Tibial nerve (tissue), 4 donors: ENCODE data around the gene DZIP3. TPM values are rescaled to one million over a fixed set of nuclear protein-coding genes. Genes with fewer than 3 reads are reported as not detected.

Source experiments
- DNase-seq, 2 donors: peaks; one replicate each; pipeline ENCODE4 v3.0.0-alpha.2; 2019; ENCODE audit warnings: low spot score in 2 of 2
- H3K27ac ChIP-seq, 4 donors: fragments of 200-600 bp; sonication (generic) in 3 of 4; one replicate each; pipeline ENCODE4 v1.5.1; 2017 to 2019; ENCODE audit warnings: mild to moderate bottlenecking in 1 of 4
- H3K27me3 ChIP-seq, 2 donors: fragments of 200-600 bp; sonication (generic) in 1 of 2; one replicate each; pipeline versions ENCODE4 v1.5.1 to v1.6.0; 2017 to 2019
- H3K36me3 ChIP-seq, 3 donors: fragments of 200-600 bp; sonication (generic); one replicate each; pipeline ENCODE4 v1.5.1; 2018 to 2019
- H3K4me1 ChIP-seq, 4 donors: fragments of 200-600 bp; sonication (generic) in 3 of 4; one replicate each; pipeline ENCODE4 v1.5.1; 2017 to 2019
- H3K4me3 ChIP-seq, 4 donors: fragments of 200-600 bp; sonication (generic) in 3 of 4; one replicate each; pipeline ENCODE4 v1.5.1; 2017 to 2019; ENCODE audit warnings: mild to moderate bottlenecking in 1 of 4, moderate library complexity in 1 of 4
- H3K9me3 ChIP-seq, 4 donors: fragments of 200-600 bp; sonication (generic) in 3 of 4; one replicate each; pipeline ENCODE4 v1.5.1; 2017 to 2019
- CTCF ChIP-seq, 5 experiments: fragments of 200-600 bp in 3 of 5; fragments of 450-650 bp in 2 of 5; sonication (generic) in 3 of 5; IDR thresholded peaks; one replicate each; pipeline ENCODE4 v1.5.1; 2016 to 2019; ENCODE audit warnings: antibody characterized with exemption in 5 of 5, mild to moderate bottlenecking in 3 of 5, moderate library complexity in 2 of 5
- EP300 ChIP-seq, 2 donors: sonication (generic); formaldehyde crosslinking; IDR thresholded peaks; one replicate each; pipeline ENCODE4 v1.6.1; 2017; ENCODE audit warnings: antibody characterized with exemption in 2 of 2, mild to moderate bottlenecking in 1 of 2
- POLR2A ChIP-seq, 2 donors: fragments of 450-650 bp; IDR thresholded peaks; one replicate each; pipeline ENCODE4 v1.6.1; 2017; ENCODE audit warnings: antibody characterized with exemption in 2 of 2, mild to moderate bottlenecking in 2 of 2, moderate library complexity in 2 of 2
- WGBS, 2 donors: methylation state at CpG; one replicate each; pipeline ENCODE4 v1.1.5; 2018; 5-methylcytosine and 5-hydroxymethylcytosine counted together
- total RNA-seq, 4 donors: library from RNA; depleted of rRNA; stranded (reverse); fragments of >200 nt; gene quantifications; one replicate each; pipeline ENCODE4 v1.1.0, GENCODE V29; 2016

The DZIP3 gene
- total RNA-seq, 4 donors from 2014 or later = 7.5 to 12.0 (median 10.1) TPM

DNA sequence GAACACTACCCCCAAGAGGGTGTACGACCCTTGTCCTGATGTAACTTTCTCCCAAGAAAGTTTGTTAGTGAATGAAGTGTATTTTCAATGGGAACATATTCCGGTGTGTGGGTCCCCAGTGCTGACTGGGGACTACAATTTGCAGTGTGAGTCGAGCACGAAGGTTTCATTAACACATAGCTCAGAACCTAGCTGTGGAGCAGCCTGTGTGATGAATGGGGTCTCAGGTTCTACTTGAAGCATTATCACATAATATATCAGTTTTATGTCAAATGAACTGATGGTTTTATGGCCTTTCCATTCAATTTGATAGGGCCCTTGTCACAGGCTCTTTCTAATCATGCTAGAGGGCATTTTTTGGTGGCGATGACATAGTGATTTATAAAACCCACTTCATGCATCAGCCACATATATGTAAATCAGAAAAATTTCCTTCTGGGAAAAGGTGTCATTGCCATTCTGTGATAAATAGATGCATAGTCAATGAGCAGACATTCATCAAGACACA is 123.5 kb downstream of the DZIP3 start:
- no peak for DNase-seq
- H3K36me3 ChIP-seq = no peaks in the 10 kb centered on the region
- no peak for TF ChIP-seq CTCF (IDR thresholded peaks at IDR 0.05)
- no peak for TF ChIP-seq EP300 (IDR thresholded peaks at IDR 0.05)
- TF ChIP-seq POLR2A (IDR thresholded peaks at IDR 0.05) = no peak
- H3K27ac ChIP-seq = no peak overlapping the region
- H3K4me1 ChIP-seq = no peaks in the 10 kb centered on the region
- whole genome bisulfite sequencing, 2 donors = 70 to 78% methylated on average over 5 of the region's 5 CpGs
- H3K4me3 ChIP-seq = no peak overlapping the region
- H3K9me3 ChIP-seq = no peaks in the 10 kb centered on the region
- H3K27me3 ChIP-seq = no peaks in the 10 kb centered on the region

- no peak for TF ChIP-seq CTCF (IDR thresholded peaks at IDR 0.05)
- TF ChIP-seq POLR2A (IDR thresholded peaks at IDR 0.05) = no peak
- no peak for TF ChIP-seq EP300 (IDR thresholded peaks at IDR 0.05)
- no peak for DNase-seq
- 71 to 81% methylated on average over 3 of the region's 3 CpGs for WGBS, 2 donors
Measured at GRCh38 chr3:108713816-108714215, 124.3 kb downstream of the DZIP3 start.

DNA sequence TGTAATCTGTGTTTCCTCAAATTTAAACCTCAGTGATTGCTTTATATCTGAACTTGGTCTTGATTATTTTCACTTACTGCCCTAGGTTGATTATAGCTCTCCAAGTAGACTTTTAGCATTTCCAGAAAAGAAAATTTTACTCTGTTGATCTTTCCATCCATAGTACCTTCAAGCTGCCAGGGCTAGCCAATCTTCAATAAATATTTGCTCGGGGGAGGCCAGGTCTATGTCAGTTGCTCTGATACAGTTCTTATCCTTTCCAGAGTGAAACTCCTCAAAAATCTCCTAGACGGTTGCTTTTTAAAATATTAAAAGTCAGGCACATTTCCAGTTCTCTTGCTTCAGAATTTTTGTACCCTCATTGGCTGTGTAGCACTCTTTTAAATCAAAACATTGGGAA is 128.9 kb downstream of the DZIP3 start:
- no peak for TF ChIP-seq EP300 (IDR thresholded peaks at IDR 0.05)
- no peak for TF ChIP-seq CTCF (IDR thresholded peaks at IDR 0.05)
- no peak for TF ChIP-seq POLR2A (IDR thresholded peaks at IDR 0.05)
- no peak for DNase-seq
- 51 to 66% methylated on average over 2 of the region's 2 CpGs for WGBS, 2 donors

More at GRCh38 chr3:108713816-108714215, 124.3 kb downstream of the DZIP3 start:
- Histone ChIP-seq H3K36me3 (no peaks in the 10 kb centered on the region), H3K4me3 (no peak overlapping the region), H3K4me1 (no peaks in the 10 kb centered on the region), H3K27ac (no peak overlapping the region), H3K27me3 (no peaks in the 10 kb centered on the region), H3K9me3 (no peaks in the 10 kb centered on the region)

GRCh38 chr3:108719178-108719806 is 129.8 kb downstream of the DZIP3 start:
- Histone ChIP-seq H3K9me3 (no peaks in the 10 kb centered on the region), H3K27ac (no peak overlapping the region), H3K27me3 (no peaks in the 10 kb centered on the region), H3K36me3 (no peaks in the 10 kb centered on the region), H3K4me1 (no peaks in the 10 kb centered on the region), H3K4me3 (no peak overlapping the region)
- DNase-seq = no peak
- TF ChIP-seq CTCF (IDR thresholded peaks at IDR 0.05) (no peak), POLR2A (IDR thresholded peaks at IDR 0.05) (no peak), EP300 (IDR thresholded peaks at IDR 0.05) (no peak)
- 74 to 81% methylated on average over 2 of the region's 2 CpGs for WGBS, 2 donors

More for the DNA sequence above, 128.9 kb downstream of the DZIP3 start:
- no peaks in the 10 kb centered on the region for H3K4me1 ChIP-seq
- H3K36me3 ChIP-seq = no peaks in the 10 kb centered on the region
- no peak overlapping the region for H3K4me3 ChIP-seq
- no peaks in the 10 kb centered on the region for H3K9me3 ChIP-seq
- no peak overlapping the region for H3K27ac ChIP-seq
- no peaks in the 10 kb centered on the region for H3K27me3 ChIP-seq

DNA sequence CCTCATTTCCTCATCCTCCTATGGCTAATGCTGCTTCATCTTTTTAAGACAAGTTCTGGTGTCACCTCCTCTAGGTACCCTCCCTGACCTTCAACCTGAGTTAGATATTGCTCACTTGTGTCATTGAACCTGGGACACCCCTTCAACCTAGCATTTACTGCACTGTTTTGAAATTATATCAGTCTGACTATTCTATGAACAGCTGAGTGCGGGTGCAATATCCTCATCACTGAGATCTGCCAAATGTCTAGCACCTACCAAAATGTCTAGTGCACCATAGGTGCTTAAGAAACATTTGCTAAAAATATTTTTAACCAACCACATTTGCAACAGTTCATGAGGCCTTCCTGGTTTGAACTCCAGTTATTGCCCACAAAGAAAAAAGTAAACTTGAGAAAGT is 133.2 kb downstream of the DZIP3 start:
- Histone ChIP-seq H3K27ac (no peak overlapping the region), H3K36me3 (no peaks in the 10 kb centered on the region), H3K4me3 (no peak overlapping the region), H3K9me3 (no peaks in the 10 kb centered on the region), H3K4me1 (no peaks in the 10 kb centered on the region), H3K27me3 (no peaks in the 10 kb centered on the region)
- DNase-seq = no peak
- no peak for TF ChIP-seq CTCF (IDR thresholded peaks at IDR 0.05)
- TF ChIP-seq EP300 (IDR thresholded peaks at IDR 0.05) = no peak
- TF ChIP-seq POLR2A (IDR thresholded peaks at IDR 0.05) = no peak
- 44 to 93% methylated on average over 1 of the region's 1 CpG for WGBS, 2 donors
